ENCODE data around the gene TMC8.
A peak's percentile ranks its signal among the peaks of the same experiment; 100 is the strongest.

TMC8 gene

GRCh38 chr17:78182504-78182903 is 51.9 kb downstream of the TMC8 start:
- DNase-seq (ENCODE audit: low read depth): no peak

- DNase-seq (ENCODE audit: low read depth): no peak
Observed at GRCh38 chr17:78183916-78184315, 53.3 kb downstream of the TMC8 start.

- no peak for DNase-seq (ENCODE audit: low read depth)
Observed at GRCh38 chr17:78184351-78184750, 53.8 kb downstream of the TMC8 start.

GRCh38 chr17:78184868-78185267 is 54.3 kb downstream of the TMC8 start:
- DNase-seq (ENCODE audit: low read depth): no peak

- DNase-seq (ENCODE audit: low read depth): no peak
Observed at GRCh38 chr17:78185981-78186691, 55.6 kb downstream of the TMC8 start.

GRCh38 chr17:78186692-78187595 is 56.4 kb downstream of the TMC8 start, which contains the start of the genes AFMID and TK1:
AFMID (plus strand) TSS chr17:78187362; CDS start chr17:78187371, 9 bp downstream.
TK1 (minus strand) TSS chr17:78187052; CDS start chr17:78186994, 58 bp downstream.
- DNase-seq (ENCODE audit: low read depth): peak; percentile 64

All from T-helper 22 cell (primary cell).